Neural cell (in vitro differentiated cells): ENCODE data around the gene CTXND2.

Source experiments
- CTCF ChIP-seq: fragments of 450-650 bp; IDR thresholded peaks from 2 replicates; pipeline ENCODE4 v1.5.1; 2014; ENCODE audit warnings: antibody characterized with exemption, mild to moderate bottlenecking, moderate library complexity; ENCODE audit not compliant: poor library complexity, severe bottlenecking
- REST ChIP-seq: IDR thresholded peaks from 2 replicates; pipeline ENCODE4 v1.6.1; 2012; ENCODE audit warnings: borderline replicate concordance
- TAF1 ChIP-seq: IDR thresholded peaks from 2 replicates; pipeline ENCODE4 v1.6.1; 2012; ENCODE audit warnings: low read depth

- TF ChIP-seq CTCF (no peak), REST (no peak), TAF1 (no peak)
Measured at GRCh38 chr1:150869683-150870082, 17.3 kb upstream of the CTXND2 start.
